Measurements from ENCODE around the gene ASNSD1. TPM values are rescaled to one million over a fixed set of nuclear protein-coding genes. Genes with fewer than 3 reads are reported as not detected.
"Not testable (repeated sequence)": the region's sequence is repeated elsewhere in the genome, so short reads cannot be mapped to it uniquely, and the experiment has no call there.

ASNSD1 gene
- total RNA-seq, 5 donors from 2014 or later (not counting 1 experiment from before 2014, with no cell fraction given), result 31.7 to 43.8 (median 35.9) TPM

DNA sequence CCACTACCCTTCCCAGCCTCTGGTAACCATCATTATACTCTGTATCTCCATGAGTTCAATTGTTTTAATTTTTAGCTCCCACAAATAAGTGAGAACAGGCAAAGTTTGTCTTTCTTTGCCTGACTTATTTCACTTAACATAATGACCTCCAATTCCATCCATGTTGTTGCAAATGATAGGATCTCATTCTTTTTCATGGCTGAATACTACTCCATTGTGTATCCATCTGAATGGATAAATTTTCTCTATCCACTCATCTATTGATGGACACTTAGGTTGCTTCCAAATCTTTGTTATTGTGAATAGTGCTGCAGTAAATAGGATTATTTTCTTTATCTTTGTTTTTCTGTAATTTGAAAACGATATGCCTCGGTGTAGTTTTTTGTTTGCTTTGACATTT lies 39.4 kb downstream of the ASNSD1 start:
- ATAC-seq (replicated peaks in 1 of 4), result no peak
- WGBS (ENCODE audit: insufficient coverage), result no CpG with 5 or more reads among the region's 2 CpGs
- Histone ChIP-seq H3K27me3 (replicated peaks in 1 of 2; ENCODE audit: control insufficient read depth in 2 of 2, extremely low read depth in 1 of 2, insufficient read depth in 2 of 2, low read length in 1 of 2) (no peaks in the 10 kb centered on the region), H3K4me1 (ENCODE audit: control insufficient read depth in 1 of 2, extremely low read depth in 1 of 2, insufficient read depth in 2 of 2, low read length in 2 of 2) (no peaks in the 10 kb centered on the region), H3K9me3 (no peaks in the 10 kb centered on the region), H3K36me3 (ENCODE audit: control insufficient read depth in 2 of 2, extremely low read depth in 1 of 2, insufficient read depth in 1 of 2, low read length in 1 of 2) (peaks cover 0 to 4% of the 10 kb centered on the region in 2 donors), H3K27ac (ENCODE audit: low read length) (no peak overlapping the region), H3K4me3 (ENCODE audit: control insufficient read depth in 1 of 2, extremely low read depth in 1 of 2, low read length in 1 of 2) (no peak overlapping the region)
- DNase-seq, result no peak
- Mint-ChIP-seq H3K36me3 (peaks cover 6% of the 10 kb centered on the region), H3K4me1 (peaks cover 0 to 4% (median 0%) of the 10 kb centered on the region in 3 donors), H3K9me3 (no peaks in the 10 kb centered on the region), H3K27ac (no peak overlapping the region), H3K27me3 (no peaks in the 10 kb centered on the region), H3K4me3 (no peak overlapping the region)
- CTCF ChIA-PET, result interaction anchor here (1.2 to 4.7 kb wide), 4 partner anchors 27 to 41 kb away, joined by 3 to 46 read pairs (median 6); partner anchors contain the start of gene ASNSD1 (in 1 of the 2)
- POLR2A ChIA-PET, result no interaction called here

- Histone ChIP-seq H3K9me3 (no peaks in the 10 kb centered on the region), H3K27ac (ENCODE audit: low read length) (no peak overlapping the region), H3K4me3 (ENCODE audit: control insufficient read depth in 1 of 2, extremely low read depth in 1 of 2, low read length in 1 of 2) (no peak overlapping the region), H3K4me1 (ENCODE audit: control insufficient read depth in 1 of 2, extremely low read depth in 1 of 2, insufficient read depth in 2 of 2, low read length in 2 of 2) (no peaks in the 10 kb centered on the region), H3K27me3 (replicated peaks in 1 of 2; ENCODE audit: control insufficient read depth in 2 of 2, extremely low read depth in 1 of 2, insufficient read depth in 2 of 2, low read length in 1 of 2) (no peaks in the 10 kb centered on the region), H3K36me3 (ENCODE audit: control insufficient read depth in 2 of 2, extremely low read depth in 1 of 2, insufficient read depth in 1 of 2, low read length in 1 of 2) (peaks cover 0 to 4% of the 10 kb centered on the region in 2 donors)
- Mint-ChIP-seq H3K9me3 (no peaks in the 10 kb centered on the region), H3K36me3 (peaks cover 13% of the 10 kb centered on the region), H3K4me3 (no peak overlapping the region), H3K4me1 (peaks cover 0 to 4% (median 0%) of the 10 kb centered on the region in 3 donors), H3K27ac (no peak overlapping the region), H3K27me3 (no peaks in the 10 kb centered on the region)
- ATAC-seq (replicated peaks in 1 of 4) (no peak), DNase-seq (no peak)
- CTCF ChIA-PET, result interaction anchor here (0.9 to 4.7 kb wide), 5 partner anchors 10 to 43 kb away, joined by 3 to 46 read pairs (median 3); partner anchors contain the start of gene ASNSD1 (in 1 of the 2)
- POLR2A ChIA-PET, result no interaction called here
Observed at GRCh38 chr2:189702071-189702470, 40.8 kb downstream of the ASNSD1 start.

DNA sequence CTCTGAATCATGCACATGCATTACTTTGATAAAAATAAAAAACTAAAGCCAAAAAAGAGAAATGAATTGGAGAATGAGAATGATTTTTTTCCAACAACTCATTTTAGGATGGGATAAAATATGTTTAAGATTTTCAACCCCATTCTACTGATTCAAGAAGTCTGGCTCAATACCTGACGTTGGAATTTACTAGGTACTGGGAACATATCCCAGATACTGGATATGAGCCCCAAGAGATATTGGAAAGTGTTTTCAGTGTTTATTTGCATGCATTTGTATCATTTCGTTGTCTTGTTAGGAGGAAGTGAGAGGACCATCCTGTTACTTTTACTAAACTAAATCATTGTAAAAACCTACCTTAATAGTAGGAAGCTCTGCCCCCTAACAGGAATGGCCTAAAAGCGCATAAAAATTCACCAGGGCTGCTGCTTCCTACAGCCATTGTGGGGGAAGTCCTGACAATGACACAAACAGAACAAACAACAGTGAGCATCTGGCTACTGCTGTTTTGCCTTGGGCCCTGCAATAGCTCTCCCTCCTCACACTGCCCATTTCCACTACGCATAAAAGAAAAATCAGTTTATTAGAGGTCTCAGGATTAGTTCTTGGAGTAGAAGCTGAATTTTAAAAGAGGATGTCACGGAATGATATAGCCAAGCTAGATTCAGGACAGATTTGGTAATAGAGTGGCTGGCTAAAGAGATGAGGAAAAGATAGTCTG lies 48.4 kb downstream of the ASNSD1 start:
- H3K36me3 Mint-ChIP-seq, result peaks cover 16% of the 10 kb centered on the region
- DNase-seq (no peak), ATAC-seq (replicated peaks in 1 of 4) (no peak)
- Histone ChIP-seq H3K4me3 (ENCODE audit: control insufficient read depth in 1 of 2, extremely low read depth in 1 of 2, low read length in 1 of 2) (no peak overlapping the region), H3K36me3 (ENCODE audit: control insufficient read depth in 2 of 2, extremely low read depth in 1 of 2, insufficient read depth in 1 of 2, low read length in 1 of 2) (peaks cover 0 to 4% of the 10 kb centered on the region in 2 donors), H3K27me3 (replicated peaks in 1 of 2; ENCODE audit: control insufficient read depth in 2 of 2, extremely low read depth in 1 of 2, insufficient read depth in 2 of 2, low read length in 1 of 2) (no peaks in the 10 kb centered on the region), H3K9me3 (no peaks in the 10 kb centered on the region), H3K27ac (ENCODE audit: low read length) (no peak overlapping the region), H3K4me1 (ENCODE audit: control insufficient read depth in 1 of 2, extremely low read depth in 1 of 2, insufficient read depth in 2 of 2, low read length in 2 of 2) (no peaks in the 10 kb centered on the region)
- H3K4me3 Mint-ChIP-seq, result no peak overlapping the region
- H3K27me3 Mint-ChIP-seq, result no peaks in the 10 kb centered on the region
- ChIA-PET POLR2A (no interaction called here), CTCF (interaction anchor here (0.6 to 1.5 kb wide), 4 partner anchors 10 to 428 kb away, joined by 3 read pairs; no protein-coding TSS in a partner anchor)
- H3K9me3 Mint-ChIP-seq, result no peaks in the 10 kb centered on the region
- WGBS (ENCODE audit: insufficient coverage), result 100% methylated on average over 2 of the region's 5 CpGs
- H3K4me1 Mint-ChIP-seq, result no peaks in the 10 kb centered on the region
- no peak overlapping the region for H3K27ac Mint-ChIP-seq

- ATAC-seq (replicated peaks in 1 of 4); H3K27ac Mint-ChIP-seq; H3K27me3 Mint-ChIP-seq; H3K27me3 ChIP-seq (replicated peaks in 1 of 2; ENCODE audit: control insufficient read depth in 2 of 2, extremely low read depth in 1 of 2, insufficient read depth in 2 of 2, low read length in 1 of 2); POLR2A ChIA-PET; H3K27ac ChIP-seq (ENCODE audit: low read length); DNase-seq; H3K4me1 ChIP-seq (ENCODE audit: control insufficient read depth in 1 of 2, extremely low read depth in 1 of 2, insufficient read depth in 2 of 2, low read length in 2 of 2); H3K36me3 ChIP-seq (ENCODE audit: control insufficient read depth in 2 of 2, extremely low read depth in 1 of 2, insufficient read depth in 1 of 2, low read length in 1 of 2); H3K4me3 Mint-ChIP-seq; H3K4me1 Mint-ChIP-seq; H3K9me3 ChIP-seq; H3K4me3 ChIP-seq (ENCODE audit: control insufficient read depth in 1 of 2, extremely low read depth in 1 of 2, low read length in 1 of 2); H3K9me3 Mint-ChIP-seq; CTCF ChIA-PET; H3K36me3 Mint-ChIP-seq: not testable (repeated sequence)
- no CpG with 5 or more reads among the region's 1 CpG for WGBS (ENCODE audit: insufficient coverage)
Observed at GRCh38 chr2:189717593-189717992, 56.3 kb downstream of the ASNSD1 start.

GRCh38 chr2:189719571-189719970 lies 58.3 kb downstream of the ASNSD1 start:
- Mint-ChIP-seq H3K9me3 (peaks cover 0 to 9% (median 4%) of the 10 kb centered on the region in 3 donors), H3K4me3 (no peak overlapping the region), H3K4me1 (no peaks in the 10 kb centered on the region), H3K27ac (no peak overlapping the region), H3K36me3 (peaks cover 12% of the 10 kb centered on the region), H3K27me3 (no peaks in the 10 kb centered on the region)
- Histone ChIP-seq H3K27ac (ENCODE audit: low read length) (no peak overlapping the region), H3K27me3 (replicated peaks in 1 of 2; ENCODE audit: control insufficient read depth in 2 of 2, extremely low read depth in 1 of 2, insufficient read depth in 2 of 2, low read length in 1 of 2) (no peaks in the 10 kb centered on the region), H3K9me3 (no peaks in the 10 kb centered on the region), H3K36me3 (ENCODE audit: control insufficient read depth in 2 of 2, extremely low read depth in 1 of 2, insufficient read depth in 1 of 2, low read length in 1 of 2) (no peaks in the 10 kb centered on the region), H3K4me1 (ENCODE audit: control insufficient read depth in 1 of 2, extremely low read depth in 1 of 2, insufficient read depth in 2 of 2, low read length in 2 of 2) (no peaks in the 10 kb centered on the region), H3K4me3 (ENCODE audit: control insufficient read depth in 1 of 2, extremely low read depth in 1 of 2, low read length in 1 of 2) (no peak overlapping the region)
- POLR2A ChIA-PET, result no interaction called here
- CTCF ChIA-PET, result no interaction called here
- no CpG with 5 or more reads among the region's 4 CpGs for WGBS (ENCODE audit: insufficient coverage)
- no peak for DNase-seq
- no peak for ATAC-seq (replicated peaks in 1 of 4)

Other genes with a start within 250 kb of the ASNSD1 start
- gene WDR75, start 220.0 kb upstream of the ASNSD1 start, total RNA-seq, result 10 to 100 TPM; 44.4 to 61.7 (median 49.7) TPM
- 10 to 100 TPM; 20.7 to 43.7 (median 24.6) TPM for gene SLC40A1, start 80.7 kb upstream of the ASNSD1 start, total RNA-seq
- gene ANKAR, start 13.2 kb downstream of the ASNSD1 start, total RNA-seq, result 10 to 100 TPM; 12.5 to 14.9 (median 12.9) TPM
- gene OSGEPL1, start 101.3 kb downstream of the ASNSD1 start, total RNA-seq, result 10 to 100 TPM in 4 of 5 donors, 1 to 10 TPM in 1; 5.5 to 15.3 (median 13.9) TPM
- gene ORMDL1, start 122.9 kb downstream of the ASNSD1 start, total RNA-seq, result 100 to 1,000 TPM; 121 to 161 (median 146) TPM
- 10 to 100 TPM; 23.1 to 30.9 (median 24.8) TPM for gene PMS1, start 123.0 kb downstream of the ASNSD1 start, total RNA-seq